Muscle layer of colon (tissue), 2 donors: Measurements from ENCODE around the gene BPIFB3.

Experiments used
- H3K27ac ChIP-seq: one replicate; pipeline ENCODE4 v1.7.0; 2013; ENCODE audit warnings: low read depth, mild to moderate bottlenecking, low read length, moderate library complexity
- H3K27me3 ChIP-seq, 2 donors: one replicate each; pipeline ENCODE4 v1.7.0; 2013; ENCODE audit warnings: low read length in 2 of 2, mild to moderate bottlenecking in 2 of 2; ENCODE audit not compliant: insufficient read depth in 2 of 2, control insufficient read depth in 1 of 2
- H3K36me3 ChIP-seq: one replicate; pipeline ENCODE4 v1.7.0; 2013; ENCODE audit warnings: mild to moderate bottlenecking, low read length; ENCODE audit not compliant: insufficient read depth
- H3K4me1 ChIP-seq: one replicate; pipeline ENCODE4 v1.7.0; 2013; ENCODE audit warnings: mild to moderate bottlenecking, low read length; ENCODE audit not compliant: insufficient read depth
- H3K4me3 ChIP-seq, 2 donors: one replicate each; pipeline ENCODE4 v1.7.0; 2013; ENCODE audit warnings: low read length in 2 of 2, low read depth in 1 of 2, mild to moderate bottlenecking in 1 of 2, moderate library complexity in 1 of 2
- H3K9ac ChIP-seq: one replicate; pipeline ENCODE4 v1.7.0; 2013; ENCODE audit warnings: low read length
- H3K9me3 ChIP-seq: one replicate; pipeline ENCODE4 v1.7.0; 2013; ENCODE audit warnings: mild to moderate bottlenecking, low read length
- donor health status: abdominal sarcoma.
- donor health status: Adenocarcinoma of cecum.

The BPIFB3 gene

DNA sequence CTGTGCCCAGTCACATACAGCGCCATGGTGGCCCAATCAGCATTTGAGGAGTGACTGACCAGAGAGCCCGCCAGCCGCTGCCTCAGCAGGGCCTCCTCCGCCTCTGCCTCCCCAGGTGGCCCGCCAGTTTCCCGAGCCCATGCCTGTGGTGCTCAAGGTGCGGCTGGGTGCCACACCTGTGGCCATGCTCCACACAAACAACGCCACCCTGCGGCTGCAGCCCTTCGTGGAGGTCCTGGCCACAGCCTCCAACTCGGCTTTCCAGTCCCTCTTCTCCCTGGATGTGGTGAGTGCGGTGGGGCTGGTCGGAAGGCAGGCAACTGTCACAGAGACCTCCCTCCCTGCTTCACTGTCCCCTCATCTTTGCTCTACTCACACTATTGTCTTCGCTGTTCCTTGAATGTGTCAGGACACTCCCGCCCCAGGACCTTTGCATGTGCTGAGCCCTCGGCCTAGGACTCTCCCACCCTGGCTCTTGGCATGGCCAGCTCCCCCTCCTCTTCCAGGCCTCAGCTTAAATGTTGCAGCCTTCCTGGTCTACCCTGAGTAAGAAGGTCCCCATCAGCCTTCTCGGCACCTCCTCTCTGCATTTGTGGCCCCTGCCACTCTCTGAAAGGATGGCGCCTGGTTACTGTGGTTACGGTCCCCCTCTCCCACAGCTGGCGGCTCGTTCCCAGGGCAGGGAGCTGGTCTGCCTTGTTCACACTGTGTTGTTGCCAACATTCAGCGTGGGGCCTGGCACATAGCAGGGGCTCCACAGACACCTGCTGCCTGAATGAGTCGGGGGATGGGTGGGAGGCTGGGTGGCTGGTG is 34.0 kb upstream of the BPIFB3 start:
- no peak overlapping the region for H3K4me3 ChIP-seq
- no peaks in the 10 kb centered on the region for H3K27me3 ChIP-seq
- H3K27ac ChIP-seq: no peak overlapping the region
- no peaks in the 10 kb centered on the region for H3K36me3 ChIP-seq
- H3K9ac ChIP-seq: no peak overlapping the region
- no peaks in the 10 kb centered on the region for H3K9me3 ChIP-seq
- no peaks in the 10 kb centered on the region for H3K4me1 ChIP-seq

- no peak overlapping the region for H3K4me3 ChIP-seq
- H3K27ac ChIP-seq: no peak overlapping the region
Observed at GRCh38 chr20:33020278-33021161, 33.2 kb upstream of the BPIFB3 start.

DNA sequence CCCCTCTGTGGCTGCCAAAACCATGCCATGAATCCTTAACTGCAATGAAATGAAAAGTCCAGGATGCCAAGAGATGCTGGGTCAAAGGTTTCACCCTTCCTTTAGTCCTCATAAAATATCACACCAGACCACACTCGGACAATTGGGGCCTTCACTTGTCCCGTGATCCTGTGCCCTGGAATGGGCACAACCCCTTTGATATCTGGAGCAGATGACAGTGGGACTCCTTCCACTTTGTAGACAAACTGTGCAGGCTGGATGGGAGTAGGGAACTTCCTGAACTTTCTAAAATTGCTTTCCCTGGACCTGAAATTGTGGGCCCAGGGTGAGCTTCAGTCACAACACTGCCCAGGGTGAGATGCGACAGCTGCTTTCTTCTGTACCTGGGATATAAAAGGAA is 31.8 kb upstream of the BPIFB3 start:
- Histone ChIP-seq H3K36me3 (no peaks in the 10 kb centered on the region), H3K27me3 (no peaks in the 10 kb centered on the region), H3K4me1 (no peaks in the 10 kb centered on the region), H3K9me3 (no peaks in the 10 kb centered on the region), H3K9ac (no peak overlapping the region), H3K4me3 (no peak overlapping the region), H3K27ac (no peak overlapping the region)

More at GRCh38 chr20:33020278-33021161, 33.2 kb upstream of the BPIFB3 start:
- H3K9me3 ChIP-seq: no peaks in the 10 kb centered on the region
- H3K4me1 ChIP-seq: no peaks in the 10 kb centered on the region
- no peak overlapping the region for H3K9ac ChIP-seq
- H3K36me3 ChIP-seq: no peaks in the 10 kb centered on the region
- no peaks in the 10 kb centered on the region for H3K27me3 ChIP-seq

GRCh38 chr20:33022289-33022688 is 31.4 kb upstream of the BPIFB3 start:
- Histone ChIP-seq H3K27ac (no peak overlapping the region), H3K36me3 (no peaks in the 10 kb centered on the region), H3K4me3 (no peak overlapping the region), H3K27me3 (no peaks in the 10 kb centered on the region), H3K9me3 (no peaks in the 10 kb centered on the region), H3K9ac (no peak overlapping the region), H3K4me1 (no peaks in the 10 kb centered on the region)

DNA sequence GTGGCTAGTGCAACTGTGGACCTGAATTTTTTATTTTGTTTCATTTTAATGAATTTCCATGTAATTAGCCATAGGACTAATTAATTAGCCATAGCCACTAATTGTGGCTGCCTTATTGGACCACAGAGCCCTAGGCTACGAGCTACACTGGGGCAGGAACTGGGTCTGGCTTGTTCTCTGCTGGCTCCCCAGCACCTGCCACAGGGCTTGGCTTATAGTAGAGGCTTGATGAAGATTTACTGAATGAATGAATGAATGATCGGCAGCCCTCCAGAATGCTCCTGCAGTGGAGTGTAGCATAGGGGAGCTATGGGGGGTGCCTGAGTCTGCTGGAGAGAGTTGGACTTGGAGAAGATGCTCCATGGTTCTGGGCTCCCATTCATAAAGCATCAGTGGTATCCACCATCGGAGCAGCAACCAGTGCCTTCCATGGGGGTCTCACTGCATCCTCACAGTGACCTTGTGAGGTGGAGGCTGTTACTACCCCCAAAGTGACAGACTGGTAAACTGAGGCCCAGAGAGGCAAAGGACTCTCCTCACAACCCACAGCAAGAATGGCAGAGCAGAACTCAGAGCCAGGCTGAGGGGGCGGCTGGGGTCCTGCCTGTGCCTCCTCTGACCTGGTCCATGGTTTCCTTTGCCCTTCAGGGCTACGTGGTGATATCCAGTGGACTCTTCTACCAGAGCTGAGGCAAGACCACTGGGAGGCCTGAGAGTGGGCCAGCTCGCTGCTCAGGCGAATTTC is 30.8 kb upstream of the BPIFB3 start:
- Histone ChIP-seq H3K9ac (no peak overlapping the region), H3K4me1 (no peaks in the 10 kb centered on the region)

GRCh38 chr20:33023439-33024242 is 30.1 kb upstream of the BPIFB3 start:
- H3K9me3 ChIP-seq: no peaks in the 10 kb centered on the region

More for the DNA sequence above, 30.8 kb upstream of the BPIFB3 start:
- Histone ChIP-seq H3K9me3 (no peaks in the 10 kb centered on the region), H3K4me3 (no peak overlapping the region), H3K36me3 (no peaks in the 10 kb centered on the region), H3K27me3 (peaks cover 0 to under 1% of the 10 kb centered on the region in 2 donors), H3K27ac (no peak overlapping the region)

DNA sequence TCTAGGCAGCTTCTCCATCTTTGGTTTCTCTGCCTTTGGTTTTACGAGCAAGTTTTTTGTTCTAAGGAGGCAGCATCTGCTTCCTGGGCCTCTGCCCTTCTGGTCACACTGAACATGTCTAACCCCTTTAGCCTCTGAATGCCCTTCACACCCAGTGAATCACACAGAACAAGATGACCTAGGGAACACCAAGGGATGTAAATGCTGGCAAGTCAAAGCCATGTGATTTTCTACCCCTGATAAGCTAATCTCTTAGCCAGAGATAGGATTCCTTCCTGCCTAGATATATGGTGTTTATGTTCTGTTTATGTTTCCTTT is 29.5 kb upstream of the BPIFB3 start:
- Histone ChIP-seq H3K9me3 (no peaks in the 10 kb centered on the region), H3K4me1 (no peaks in the 10 kb centered on the region), H3K27me3 (peaks cover 0 to 3% of the 10 kb centered on the region in 2 donors), H3K4me3 (no peak overlapping the region), H3K36me3 (no peaks in the 10 kb centered on the region), H3K9ac (no peak overlapping the region), H3K27ac (no peak overlapping the region)

More at GRCh38 chr20:33023439-33024242, 30.1 kb upstream of the BPIFB3 start:
- no peaks in the 10 kb centered on the region for H3K4me1 ChIP-seq
- H3K36me3 ChIP-seq: no peaks in the 10 kb centered on the region
- no peak overlapping the region for H3K9ac ChIP-seq
- no peak overlapping the region for H3K4me3 ChIP-seq
- H3K27me3 ChIP-seq: peaks cover 0 to 3% of the 10 kb centered on the region in 2 donors
- no peak overlapping the region for H3K27ac ChIP-seq

- Histone ChIP-seq H3K36me3 (no peaks in the 10 kb centered on the region), H3K27me3 (peaks cover 0 to 3% of the 10 kb centered on the region in 2 donors), H3K9ac (no peak overlapping the region), H3K9me3 (no peaks in the 10 kb centered on the region), H3K4me3 (no peak overlapping the region), H3K4me1 (no peaks in the 10 kb centered on the region), H3K27ac (no peak overlapping the region)
Observed at GRCh38 chr20:33024609-33025317, 28.9 kb upstream of the BPIFB3 start.

DNA sequence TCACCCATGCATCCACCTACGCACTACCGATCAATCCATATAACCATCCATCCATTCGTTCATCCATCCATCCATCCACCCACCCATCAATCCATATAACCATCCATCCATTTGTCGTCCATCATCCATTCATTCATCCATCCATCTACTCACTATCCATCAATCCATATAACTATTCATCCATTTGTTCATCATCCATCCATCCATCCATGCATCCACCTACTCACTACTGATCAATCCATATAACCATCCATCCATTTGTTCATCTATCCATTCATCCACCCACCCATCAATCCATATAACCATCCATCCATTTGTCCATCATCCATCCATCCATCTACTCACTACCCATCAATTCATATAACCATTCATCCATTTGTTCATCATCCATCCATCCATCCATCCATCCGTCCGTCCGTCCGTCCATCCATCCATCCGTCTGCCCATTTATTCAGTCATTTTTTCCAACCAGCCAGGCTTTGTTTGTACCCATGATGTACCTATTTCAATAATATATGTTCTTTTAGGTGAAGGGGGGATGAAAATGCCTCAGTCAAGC is 28.3 kb upstream of the BPIFB3 start:
- no peaks in the 10 kb centered on the region for H3K36me3 ChIP-seq
- H3K27ac ChIP-seq: no peak overlapping the region
- H3K9me3 ChIP-seq: no peaks in the 10 kb centered on the region
- H3K4me1 ChIP-seq: no peaks in the 10 kb centered on the region
- no peak overlapping the region for H3K9ac ChIP-seq
- H3K4me3 ChIP-seq: no peak overlapping the region
- peaks cover 0 to 3% of the 10 kb centered on the region in 2 donors for H3K27me3 ChIP-seq

DNA sequence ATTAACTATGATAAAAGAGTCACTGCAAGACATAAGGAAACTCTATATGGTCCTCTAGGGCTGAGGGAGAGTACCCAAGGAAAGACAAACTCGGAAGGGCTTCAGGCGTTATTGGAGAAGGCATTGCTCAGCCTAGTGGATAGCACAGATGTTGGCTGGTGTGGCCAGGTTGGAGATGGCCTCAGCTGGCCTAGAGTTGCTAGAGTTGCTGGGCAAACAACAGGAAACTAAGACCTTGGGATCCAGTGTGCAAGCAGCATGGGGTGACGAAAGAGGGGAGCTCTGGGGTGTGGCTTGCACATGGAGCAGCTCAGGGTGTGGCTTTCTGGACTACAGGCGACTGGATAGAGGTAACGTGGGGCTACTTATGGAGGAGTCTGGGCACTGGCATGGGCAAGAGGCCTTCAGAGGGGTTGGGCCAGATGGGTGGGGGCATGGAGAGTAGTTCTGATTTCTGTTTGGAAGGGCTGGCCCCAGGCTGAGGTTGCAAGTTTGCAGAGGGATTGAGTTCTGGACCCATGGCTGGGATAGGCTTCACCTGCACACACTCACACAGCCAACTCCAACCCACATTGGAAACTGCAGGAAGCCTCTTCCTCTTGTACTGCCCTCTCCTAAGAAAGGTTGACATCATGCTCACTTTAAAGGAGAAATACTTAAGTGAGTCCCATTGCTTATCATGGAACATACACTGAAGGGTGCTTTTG is 27.5 kb upstream of the BPIFB3 start:
- no peak overlapping the region for H3K9ac ChIP-seq
- H3K27ac ChIP-seq: no peak overlapping the region
- peaks cover 0 to 3% of the 10 kb centered on the region in 2 donors for H3K27me3 ChIP-seq
- H3K9me3 ChIP-seq: no peaks in the 10 kb centered on the region
- no peaks in the 10 kb centered on the region for H3K4me1 ChIP-seq
- no peaks in the 10 kb centered on the region for H3K36me3 ChIP-seq
- H3K4me3 ChIP-seq: no peak overlapping the region
